ENCODE results near the gene ETV1. TPM values are rescaled to one million over a fixed set of nuclear protein-coding genes. Genes with fewer than 3 reads are reported as not detected.

ETV1 gene
- total RNA-seq, 4 donors from 2014 or later = 1.0 to 7.2 (median 3.6) TPM

GRCh38 chr7:13955494-13955893 lies 34.0 kb downstream of the ETV1 start:
- no peak overlapping the region for H3K4me3 ChIP-seq (ENCODE audit: low read depth, poor library complexity, severe bottlenecking)
- intact Hi-C loops (cut with DNase I; ENCODE audit: low total_unique reads) = no loop called here
- no peak for DNase-seq (ENCODE audit: low spot score in 2 of 2)
- no peak for TF ChIP-seq POLR2A (IDR thresholded peaks at IDR 0.05)
- TF ChIP-seq CTCF (IDR thresholded peaks at IDR 0.05) = no peak
- WGBS, 2 donors = 64 to 69% methylated on average over 2 of the region's 2 CpGs

DNA sequence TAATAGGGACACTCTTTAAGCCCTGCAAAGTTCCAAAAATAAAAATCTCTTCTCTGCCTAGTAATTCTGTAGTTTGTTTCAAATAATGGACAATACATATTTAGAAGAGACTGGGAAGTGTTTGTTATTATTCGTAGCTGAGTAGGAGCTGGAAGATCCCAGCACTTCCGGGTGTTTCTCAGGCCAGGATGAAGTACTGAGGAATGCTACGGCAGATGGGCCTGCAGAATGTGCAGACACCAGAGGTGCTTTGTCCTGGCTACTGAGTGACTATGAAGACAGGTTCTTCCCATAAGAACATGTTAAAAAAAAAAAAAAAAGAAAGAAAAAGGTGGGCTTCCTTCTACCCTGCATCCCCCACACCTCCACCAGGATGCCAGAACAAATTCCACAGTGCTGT lies 36.1 kb downstream of the ETV1 start:
- 80 to 92% methylated on average over 3 of the region's 3 CpGs for WGBS, 2 donors
- no peak for DNase-seq (ENCODE audit: low spot score in 2 of 2)
- intact Hi-C loops (cut with DNase I; ENCODE audit: low total_unique reads) = no loop called here
- no peak overlapping the region for H3K4me3 ChIP-seq (ENCODE audit: low read depth, poor library complexity, severe bottlenecking)
- TF ChIP-seq POLR2A (IDR thresholded peaks at IDR 0.05) = no peak
- no peak for TF ChIP-seq CTCF (IDR thresholded peaks at IDR 0.05)

GRCh38 chr7:13952921-13953320 lies 36.5 kb downstream of the ETV1 start:
- DNase-seq (ENCODE audit: low spot score in 2 of 2) = no peak
- 60 to 81% methylated on average over 2 of the region's 2 CpGs for WGBS, 2 donors
- intact Hi-C loops (cut with DNase I; ENCODE audit: low total_unique reads) = no loop called here
- no peak overlapping the region for H3K4me3 ChIP-seq (ENCODE audit: low read depth, poor library complexity, severe bottlenecking)
- TF ChIP-seq POLR2A (IDR thresholded peaks at IDR 0.05) = no peak
- no peak for TF ChIP-seq CTCF (IDR thresholded peaks at IDR 0.05)

GRCh38 chr7:13949939-13950338 lies 39.5 kb downstream of the ETV1 start:
- no peak overlapping the region for H3K4me3 ChIP-seq (ENCODE audit: low read depth, poor library complexity, severe bottlenecking)
- TF ChIP-seq CTCF (IDR thresholded peaks at IDR 0.05) (no peak), POLR2A (IDR thresholded peaks at IDR 0.05) (no peak)
- DNase-seq (ENCODE audit: low spot score in 2 of 2) = no peak
- intact Hi-C loops (cut with DNase I; ENCODE audit: low total_unique reads) = no loop called here
- 70% methylated on average over 4 of the region's 4 CpGs for WGBS, 2 donors

GRCh38 chr7:13949445-13949844 lies 40.0 kb downstream of the ETV1 start:
- WGBS, 2 donors = 81 to 84% methylated on average over 2 of the region's 2 CpGs
- TF ChIP-seq POLR2A (IDR thresholded peaks at IDR 0.05) = no peak
- TF ChIP-seq CTCF (IDR thresholded peaks at IDR 0.05) = no peak
- intact Hi-C loops (cut with DNase I; ENCODE audit: low total_unique reads) = no loop called here
- no peak overlapping the region for H3K4me3 ChIP-seq (ENCODE audit: low read depth, poor library complexity, severe bottlenecking)
- DNase-seq (ENCODE audit: low spot score in 2 of 2) = no peak

DNA sequence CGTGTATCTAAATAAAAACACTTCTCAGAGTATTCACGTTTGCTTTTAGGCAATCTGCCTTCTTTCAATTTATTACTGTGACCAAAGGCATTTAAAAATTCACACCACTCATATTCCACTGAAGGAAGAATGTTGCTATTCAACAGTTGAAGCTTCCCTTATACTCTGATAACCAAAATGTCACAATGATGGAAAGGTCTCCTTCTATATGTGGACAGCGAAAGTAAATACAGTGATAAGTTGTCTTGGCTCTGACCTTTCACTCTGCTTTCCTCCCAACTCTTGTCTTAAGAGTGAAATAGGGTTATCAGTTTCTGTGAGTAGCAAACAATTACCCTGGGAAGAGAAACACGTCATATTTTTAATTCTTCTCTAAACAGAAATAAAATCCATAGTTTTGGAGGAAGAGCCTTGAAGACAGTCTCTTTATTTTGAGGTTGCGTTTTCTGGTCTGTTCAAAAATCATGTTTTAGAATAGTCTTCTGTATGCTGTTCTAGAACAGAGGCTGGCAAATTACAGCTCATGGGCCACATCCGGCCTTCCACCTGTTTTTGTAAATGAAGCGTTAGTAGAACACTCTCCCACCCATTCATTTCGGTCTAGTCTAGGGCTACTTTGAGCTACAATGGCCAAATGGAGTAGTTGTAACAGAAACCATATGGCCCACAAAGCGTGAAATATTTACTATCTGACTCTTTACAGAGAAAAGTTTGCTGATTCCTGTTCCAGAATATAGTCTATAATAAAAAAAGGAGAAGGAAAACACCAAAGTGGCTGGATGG lies 41.3 kb downstream of the ETV1 start:
- intact Hi-C loops (cut with DNase I; ENCODE audit: low total_unique reads) = no loop called here
- no peak for TF ChIP-seq POLR2A (IDR thresholded peaks at IDR 0.05)
- TF ChIP-seq CTCF (IDR thresholded peaks at IDR 0.05) = no peak
- no peak for DNase-seq (ENCODE audit: low spot score in 2 of 2)
- 82% methylated on average over 9 of the region's 9 CpGs for WGBS, 2 donors
- no peak overlapping the region for H3K4me3 ChIP-seq (ENCODE audit: low read depth, poor library complexity, severe bottlenecking)

Measured in lower leg skin (tissue), 4 donors.